ENCODE results near the gene SPEF2.
"Not testable (repeated sequence)": the region's sequence is repeated elsewhere in the genome, so short reads cannot be mapped to it uniquely, and the experiment has no call there.

Gene SPEF2

GRCh38 chr5:35853631-35854030, 236.0 kb downstream of the SPEF2 start:
- peak in 1 of 2 experiments; percentile 34 for DNase-seq (ENCODE audit: low read depth in 2 of 2)

GRCh38 chr5:35854248-35854647, 236.6 kb downstream of the SPEF2 start:
- peak in 1 of 2 experiments; percentile 54 for DNase-seq (ENCODE audit: low read depth in 2 of 2)

- DNase-seq (ENCODE audit: low read depth in 2 of 2), result no peak
Measured at GRCh38 chr5:35855187-35855586, 237.5 kb downstream of the SPEF2 start.

GRCh38 chr5:35856186-35856764, 238.6 kb downstream of the SPEF2 start:
- not testable (repeated sequence) for DNase-seq (ENCODE audit: low read depth in 2 of 2)

GRCh38 chr5:35856765-35857351, 239.2 kb downstream of the SPEF2 start, which contains the start of gene IL7R:
TSS of gene IL7R (plus strand) at chr5:35856891. CDS start at chr5:35856978, 87 bp downstream.
- no peak for DNase-seq (ENCODE audit: low read depth in 2 of 2)

- DNase-seq (ENCODE audit: low read depth in 2 of 2), result no peak
Measured at GRCh38 chr5:35857606-35858205, 240.0 kb downstream of the SPEF2 start.

GRCh38 chr5:35859101-35859661, 241.5 kb downstream of the SPEF2 start:
- no peak for DNase-seq (ENCODE audit: low read depth in 2 of 2)

- no peak for DNase-seq (ENCODE audit: low read depth in 2 of 2)
Measured at GRCh38 chr5:35860686-35861085, 243.0 kb downstream of the SPEF2 start.

GRCh38 chr5:35861718-35862117, 244.1 kb downstream of the SPEF2 start:
- no peak for DNase-seq (ENCODE audit: low read depth in 2 of 2)

GRCh38 chr5:35862126-35862525, 244.5 kb downstream of the SPEF2 start:
- DNase-seq (ENCODE audit: low read depth in 2 of 2), result no peak

- no peak for DNase-seq (ENCODE audit: low read depth in 2 of 2)
Measured at GRCh38 chr5:35863159-35863558, 245.5 kb downstream of the SPEF2 start.
